Parathyroid adenoma (tissue), 2 donors: ENCODE measurements around the gene HIC1.

ENCODE experiments used
- H2AFZ ChIP-seq: fragments of 300-600 bp; sonication (generic); one replicate; pipeline ENCODE4 v1.7.0; 2017; ENCODE audit warnings: antibody characterized with exemption, mild to moderate bottlenecking
- H3K27ac ChIP-seq: fragments of 300-600 bp; sonication (generic); one replicate; pipeline ENCODE4 v1.7.0; 2017
- H3K27me3 ChIP-seq: fragments of 300-600 bp; sonication (generic); one replicate; pipeline ENCODE4 v1.7.0; 2017; ENCODE audit warnings: low read length; ENCODE audit not compliant: control insufficient read depth, insufficient read depth
- H3K36me3 ChIP-seq: fragments of 300-600 bp; sonication (generic); one replicate; pipeline ENCODE4 v1.7.0; 2017; ENCODE audit warnings: low read length; ENCODE audit not compliant: control insufficient read depth, insufficient read depth
- H3K4me1 ChIP-seq: fragments of 300-600 bp; sonication (generic); one replicate; pipeline ENCODE4 v1.7.0; 2017; ENCODE audit warnings: control low read depth
- H3K4me2 ChIP-seq: fragments of 300-600 bp; sonication (generic); one replicate; pipeline ENCODE4 v1.7.0; 2017; ENCODE audit warnings: low read length
- H3K4me3 ChIP-seq: fragments of 300-600 bp; sonication (generic); one replicate; pipeline ENCODE4 v1.7.0; 2017; ENCODE audit warnings: low read depth, low read length
- H3K79me2 ChIP-seq: fragments of 300-600 bp; sonication (generic); one replicate; pipeline ENCODE4 v1.7.0; 2017; ENCODE audit warnings: control low read depth
- H3K9ac ChIP-seq: fragments of 300-600 bp; sonication (generic); one replicate; pipeline ENCODE4 v1.7.0; 2017; ENCODE audit warnings: mild to moderate bottlenecking
- H3K9me3 ChIP-seq: fragments of 300-600 bp; sonication (generic); one replicate; pipeline ENCODE4 v1.7.0; 2017; ENCODE audit warnings: low read length; ENCODE audit not compliant: control insufficient read depth
- TF ChIP-seq, protein P1 (sequence below): fragments of 300-600 bp; sonication (generic); IDR thresholded peaks from one replicate; pipeline ENCODE4 v1.7.0; 2017; ENCODE audit warnings: antibody characterized with exemption, mild to moderate bottlenecking
- donor health status: primary hyperparathyroidism.

The HIC1 gene

DNA sequence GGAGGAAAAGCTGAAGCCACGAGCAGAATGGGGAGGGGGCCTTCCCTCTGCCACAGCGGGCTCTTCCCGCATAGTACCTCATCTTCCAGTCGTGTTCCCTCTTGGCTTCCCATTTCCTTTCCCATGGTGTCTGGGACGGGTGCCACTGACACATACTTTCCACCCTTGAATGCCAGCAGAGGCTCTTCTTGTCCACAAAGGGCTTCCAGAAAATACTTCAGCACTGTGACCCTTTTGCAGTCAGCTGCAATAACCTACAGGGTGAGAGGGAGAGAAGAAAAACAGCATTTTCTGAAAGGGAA, 30.7 kb downstream of the HIC1 start:
- H3K79me2 ChIP-seq = no peaks in the 10 kb centered on the region
- H3K27me3 ChIP-seq = no peaks in the 10 kb centered on the region
- no peaks in the 10 kb centered on the region for H3K36me3 ChIP-seq
- TF ChIP-seq, protein P1, sequence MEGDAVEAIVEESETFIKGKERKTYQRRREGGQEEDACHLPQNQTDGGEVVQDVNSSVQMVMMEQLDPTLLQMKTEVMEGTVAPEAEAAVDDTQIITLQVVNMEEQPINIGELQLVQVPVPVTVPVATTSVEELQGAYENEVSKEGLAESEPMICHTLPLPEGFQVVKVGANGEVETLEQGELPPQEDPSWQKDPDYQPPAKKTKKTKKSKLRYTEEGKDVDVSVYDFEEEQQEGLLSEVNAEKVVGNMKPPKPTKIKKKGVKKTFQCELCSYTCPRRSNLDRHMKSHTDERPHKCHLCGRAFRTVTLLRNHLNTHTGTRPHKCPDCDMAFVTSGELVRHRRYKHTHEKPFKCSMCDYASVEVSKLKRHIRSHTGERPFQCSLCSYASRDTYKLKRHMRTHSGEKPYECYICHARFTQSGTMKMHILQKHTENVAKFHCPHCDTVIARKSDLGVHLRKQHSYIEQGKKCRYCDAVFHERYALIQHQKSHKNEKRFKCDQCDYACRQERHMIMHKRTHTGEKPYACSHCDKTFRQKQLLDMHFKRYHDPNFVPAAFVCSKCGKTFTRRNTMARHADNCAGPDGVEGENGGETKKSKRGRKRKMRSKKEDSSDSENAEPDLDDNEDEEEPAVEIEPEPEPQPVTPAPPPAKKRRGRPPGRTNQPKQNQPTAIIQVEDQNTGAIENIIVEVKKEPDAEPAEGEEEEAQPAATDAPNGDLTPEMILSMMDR = no peak
- no peak overlapping the region for H2AFZ ChIP-seq
- peaks cover 27% of the 10 kb centered on the region for H3K4me1 ChIP-seq
- no peak overlapping the region for H3K9ac ChIP-seq
- peak overlapping the region; percentile 75 for H3K27ac ChIP-seq
- no peaks in the 10 kb centered on the region for H3K9me3 ChIP-seq
- no peak overlapping the region for H3K4me3 ChIP-seq
- no peak overlapping the region for H3K4me2 ChIP-seq

- Histone ChIP-seq H3K4me2 (no peak overlapping the region), H3K27me3 (no peaks in the 10 kb centered on the region), H3K9me3 (no peaks in the 10 kb centered on the region), H3K79me2 (no peaks in the 10 kb centered on the region), H3K27ac (no peak overlapping the region), H3K36me3 (no peaks in the 10 kb centered on the region), H3K4me3 (no peak overlapping the region), H2AFZ (no peak overlapping the region), H3K9ac (no peak overlapping the region), H3K4me1 (peaks cover 27% of the 10 kb centered on the region)
- TF ChIP-seq, protein P1 = no peak
These were observed 31.4 kb downstream of the HIC1 start for GRCh38 chr17:2086306-2086705.

GRCh38 chr17:2087597-2088211, 32.8 kb downstream of the HIC1 start:
- H3K36me3 ChIP-seq = no peaks in the 10 kb centered on the region
- H3K4me1 ChIP-seq = peaks cover 27% of the 10 kb centered on the region
- no peaks in the 10 kb centered on the region for H3K79me2 ChIP-seq
- peak overlapping the region; percentile 51 for H3K27ac ChIP-seq
- TF ChIP-seq, protein P1 = no peak
- H3K4me3 ChIP-seq = no peak overlapping the region
- H3K9me3 ChIP-seq = no peaks in the 10 kb centered on the region
- no peak overlapping the region for H3K4me2 ChIP-seq
- H3K9ac ChIP-seq = no peak overlapping the region
- no peak overlapping the region for H2AFZ ChIP-seq
- H3K27me3 ChIP-seq = no peaks in the 10 kb centered on the region

DNA sequence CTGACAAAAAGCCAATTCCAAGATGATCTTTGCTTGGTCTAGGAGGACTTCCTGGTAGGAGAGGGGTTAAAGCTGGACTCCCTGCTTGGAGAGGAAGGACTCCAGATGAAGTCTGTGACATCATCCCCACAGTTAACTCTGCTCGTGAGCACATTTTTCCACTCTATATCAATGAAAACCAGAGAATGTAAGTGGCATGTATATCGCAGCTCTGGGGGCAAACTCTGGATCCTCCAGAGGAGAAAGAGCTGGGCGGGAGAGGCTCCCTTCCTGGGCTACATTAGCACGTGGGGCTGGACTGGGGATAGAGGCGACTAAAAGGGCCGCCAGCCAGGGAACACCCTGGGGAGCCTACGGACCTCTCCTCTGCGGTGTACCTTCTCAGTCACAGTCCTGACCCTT, 34.1 kb downstream of the HIC1 start:
- Histone ChIP-seq H3K9ac (no peak overlapping the region), H3K79me2 (no peaks in the 10 kb centered on the region), H3K27ac (peak overlapping the region; percentile 61), H2AFZ (peak overlapping the region; percentile 47), H3K4me3 (peak overlapping the region; percentile 42), H3K27me3 (no peaks in the 10 kb centered on the region), H3K9me3 (no peaks in the 10 kb centered on the region), H3K36me3 (no peaks in the 10 kb centered on the region), H3K4me2 (peak overlapping the region; percentile 74), H3K4me1 (peaks cover 27% of the 10 kb centered on the region)
- TF ChIP-seq, protein P1 = no peak

DNA sequence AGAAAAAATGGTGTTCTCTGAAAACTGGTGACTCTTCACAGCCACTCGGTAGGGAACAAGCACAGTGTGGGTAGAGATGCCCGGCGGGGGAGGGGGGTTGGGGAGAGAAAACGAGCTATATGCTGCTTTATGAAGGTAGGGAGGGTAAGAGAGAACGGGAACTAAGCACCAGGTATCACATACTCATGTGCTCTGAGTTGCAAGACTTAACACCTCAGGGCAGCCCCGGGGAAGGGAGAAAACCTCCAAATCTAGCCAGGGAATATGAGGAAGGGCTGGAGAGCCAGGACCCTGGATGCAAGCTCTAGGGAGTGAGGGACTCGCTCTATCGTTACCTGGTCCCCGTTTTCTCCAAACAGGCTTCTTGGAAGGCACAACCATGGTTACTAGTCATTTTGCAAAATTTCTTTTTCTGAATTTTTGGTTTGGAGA, 35.3 kb downstream of the HIC1 start:
- no peaks in the 10 kb centered on the region for H3K9me3 ChIP-seq
- TF ChIP-seq, protein P1 = no peak
- no peaks in the 10 kb centered on the region for H3K27me3 ChIP-seq
- peak overlapping the region; percentile 42 for H3K4me3 ChIP-seq
- H3K4me2 ChIP-seq = no peak overlapping the region
- H2AFZ ChIP-seq = no peak overlapping the region
- no peaks in the 10 kb centered on the region for H3K79me2 ChIP-seq
- H3K27ac ChIP-seq = no peak overlapping the region
- no peaks in the 10 kb centered on the region for H3K36me3 ChIP-seq
- H3K9ac ChIP-seq = no peak overlapping the region
- H3K4me1 ChIP-seq = peaks cover 20% of the 10 kb centered on the region
